Loucy (cell line): ENCODE measurements around the gene RET.

Source experiments
- H2AFZ ChIP-seq: fragments of 200-600 bp; sonication (generic); 2 replicates; pipeline ENCODE4 v1.6.0; 2016; ENCODE audit warnings: antibody characterized with exemption, mild to moderate bottlenecking, low read length, moderate library complexity
- H3F3A ChIP-seq: fragments of 200-600 bp; 2 replicates; pipeline ENCODE4 v1.6.0; 2016; ENCODE audit warnings: antibody characterized with exemption, low read depth, mild to moderate bottlenecking
- H3K27me3 ChIP-seq: fragments of 200-600 bp; sonication (generic); 2 replicates; pipeline ENCODE4 v1.6.1; 2014; ENCODE audit warnings: low read length, mild to moderate bottlenecking; ENCODE audit not compliant: insufficient read depth, poor library complexity, severe bottlenecking
- H3K36me3 ChIP-seq: fragments of 200-600 bp; sonication (generic); 2 replicates; pipeline ENCODE4 v1.6.1; 2016; ENCODE audit warnings: low read length; ENCODE audit not compliant: insufficient read depth
- H3K4me1 ChIP-seq: fragments of 200-600 bp; sonication (generic); 2 replicates; pipeline ENCODE4 v1.5.1; 2014; ENCODE audit warnings: low read length, mild to moderate bottlenecking; ENCODE audit not compliant: insufficient read depth, poor library complexity, severe bottlenecking
- H3K4me2 ChIP-seq: fragments of 200-600 bp; sonication (generic); 2 replicates; pipeline ENCODE4 v1.6.0; 2014; ENCODE audit warnings: antibody characterized with exemption, low read length, low read depth, mild to moderate bottlenecking; ENCODE audit not compliant: poor library complexity, severe bottlenecking
- H3K4me3 ChIP-seq: fragments of 200-600 bp; sonication (generic); 2 replicates; pipeline ENCODE4 v1.5.1; 2014; ENCODE audit warnings: low read length, mild to moderate bottlenecking, mixed read lengths; ENCODE audit not compliant: poor library complexity, severe bottlenecking
- H3K79me2 ChIP-seq: fragments of 200-600 bp; sonication (generic); 2 replicates; pipeline ENCODE4 v1.6.1; 2014; ENCODE audit warnings: low read length; ENCODE audit not compliant: insufficient read depth
- H3K9ac ChIP-seq: fragments of 200-600 bp; sonication (generic); 2 replicates; pipeline ENCODE4 v1.6.0; 2014; ENCODE audit warnings: mild to moderate bottlenecking, low read depth, low read length, moderate library complexity; ENCODE audit not compliant: poor library complexity, severe bottlenecking
- H3K9me2 ChIP-seq: fragments of 200-600 bp; sonication (generic); replicated peaks from 2 replicates; pipeline ENCODE4 v1.6.1; 2016; ENCODE audit warnings: low read depth, low read length, mixed read lengths
- H3K9me3 ChIP-seq: fragments of 200-600 bp; sonication (generic); 2 replicates; pipeline ENCODE4 v1.6.1; 2014; ENCODE audit warnings: mild to moderate bottlenecking, antibody characterized with exemption, low read length, low read depth; ENCODE audit not compliant: insufficient read depth
- H4K20me1 ChIP-seq: fragments of 200-600 bp; sonication (generic); 2 replicates; pipeline ENCODE4 v1.6.0; 2014; ENCODE audit warnings: antibody characterized with exemption, low read length, mild to moderate bottlenecking; ENCODE audit not compliant: insufficient read depth, poor library complexity, severe bottlenecking
- CTCF ChIP-seq: fragments of 200-600 bp; sonication (generic); conservative IDR thresholded peaks from 2 replicates; pipeline ENCODE4 v1.5.1; 2014; ENCODE audit warnings: mild to moderate bottlenecking, antibody characterized with exemption, low read length
- EZH2phosphoT487 ChIP-seq: fragments of 200-600 bp; IDR thresholded peaks from 2 replicates; pipeline ENCODE4 v1.6.1; 2018; ENCODE audit warnings: antibody characterized with exemption, mild to moderate bottlenecking, moderate library complexity, borderline replicate concordance

The RET gene

GRCh38 chr10:43122826-43123225 lies 46.0 kb downstream of the RET start:
- TF ChIP-seq EZH2phosphoT487 (no peak), CTCF (no peak)
- Histone ChIP-seq H3K4me2 (no peak overlapping the region), H2AFZ (no peak overlapping the region), H3K9me3 (no peaks in the 10 kb centered on the region), H3K79me2 (no peaks in the 10 kb centered on the region), H3F3A (no peaks in the 10 kb centered on the region), H3K4me3 (no peak overlapping the region), H3K4me1 (peaks cover 51% of the 10 kb centered on the region), H3K9me2 (no peaks in the 10 kb centered on the region), H4K20me1 (no peaks in the 10 kb centered on the region), H3K9ac (peak overlapping the region; percentile 69), H3K36me3 (no peaks in the 10 kb centered on the region), H3K27me3 (no peaks in the 10 kb centered on the region)

- Histone ChIP-seq H2AFZ (no peak overlapping the region), H3K9me2 (no peaks in the 10 kb centered on the region), H3K4me2 (no peak overlapping the region), H3K36me3 (no peaks in the 10 kb centered on the region), H3K9ac (peak overlapping the region; percentile 3), H4K20me1 (no peaks in the 10 kb centered on the region), H3K4me1 (peaks cover 58% of the 10 kb centered on the region), H3K79me2 (no peaks in the 10 kb centered on the region), H3F3A (no peaks in the 10 kb centered on the region), H3K27me3 (no peaks in the 10 kb centered on the region), H3K4me3 (no peak overlapping the region), H3K9me3 (no peaks in the 10 kb centered on the region)
- no peak for TF ChIP-seq EZH2phosphoT487
- TF ChIP-seq CTCF, result no peak
Measured at GRCh38 chr10:43123361-43124093, 46.7 kb downstream of the RET start.

GRCh38 chr10:43124094-43124521 lies 47.2 kb downstream of the RET start:
- Histone ChIP-seq H4K20me1 (no peaks in the 10 kb centered on the region), H3K9ac (peak overlapping the region; percentile 3), H3K4me3 (no peak overlapping the region), H2AFZ (no peak overlapping the region), H3K79me2 (no peaks in the 10 kb centered on the region), H3K27me3 (no peaks in the 10 kb centered on the region), H3F3A (no peaks in the 10 kb centered on the region), H3K9me2 (no peaks in the 10 kb centered on the region), H3K9me3 (no peaks in the 10 kb centered on the region), H3K36me3 (no peaks in the 10 kb centered on the region), H3K4me1 (peaks cover 64% of the 10 kb centered on the region), H3K4me2 (no peak overlapping the region)
- no peak for TF ChIP-seq CTCF
- TF ChIP-seq EZH2phosphoT487, result no peak
